GM12875 (cell line): ENCODE data around the gene SLC7A14.

Experiments
- H3K4me3 ChIP-seq: one replicate; pipeline ENCODE4 v1.5.1; 2011; ENCODE audit warnings: low read depth, low read length, control low read depth
- TF ChIP-seq, protein P1 (sequence below): IDR thresholded peaks from 2 replicates; pipeline ENCODE4 v1.5.1; 2011; ENCODE audit warnings: low read depth, mild to moderate bottlenecking, control low read depth, inconsistent platforms, low read length, moderate library complexity, borderline replicate concordance; ENCODE audit not compliant: insufficient read depth

Gene SLC7A14

DNA sequence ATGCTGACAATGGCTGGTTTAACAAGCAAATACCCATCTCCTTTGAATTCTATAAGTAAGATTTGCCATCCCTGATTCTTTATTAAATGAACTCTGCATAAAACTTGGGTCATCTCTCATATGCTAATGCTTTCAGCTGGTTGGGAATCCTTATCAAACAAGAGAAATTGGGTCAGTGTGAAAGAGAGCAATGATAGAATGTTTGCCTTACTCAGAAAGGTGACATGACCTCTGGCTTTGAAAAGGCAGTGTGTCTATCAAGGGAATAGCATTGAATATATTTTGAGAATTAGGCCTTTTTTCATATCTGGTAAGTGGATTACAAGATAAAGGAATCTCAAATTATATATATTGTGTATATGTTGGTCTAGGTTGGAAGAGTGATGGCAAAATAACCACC lies 8.7 kb upstream of the SLC7A14 start:
- H3K4me3 ChIP-seq: no peak overlapping the region
- TF ChIP-seq, protein P1, sequence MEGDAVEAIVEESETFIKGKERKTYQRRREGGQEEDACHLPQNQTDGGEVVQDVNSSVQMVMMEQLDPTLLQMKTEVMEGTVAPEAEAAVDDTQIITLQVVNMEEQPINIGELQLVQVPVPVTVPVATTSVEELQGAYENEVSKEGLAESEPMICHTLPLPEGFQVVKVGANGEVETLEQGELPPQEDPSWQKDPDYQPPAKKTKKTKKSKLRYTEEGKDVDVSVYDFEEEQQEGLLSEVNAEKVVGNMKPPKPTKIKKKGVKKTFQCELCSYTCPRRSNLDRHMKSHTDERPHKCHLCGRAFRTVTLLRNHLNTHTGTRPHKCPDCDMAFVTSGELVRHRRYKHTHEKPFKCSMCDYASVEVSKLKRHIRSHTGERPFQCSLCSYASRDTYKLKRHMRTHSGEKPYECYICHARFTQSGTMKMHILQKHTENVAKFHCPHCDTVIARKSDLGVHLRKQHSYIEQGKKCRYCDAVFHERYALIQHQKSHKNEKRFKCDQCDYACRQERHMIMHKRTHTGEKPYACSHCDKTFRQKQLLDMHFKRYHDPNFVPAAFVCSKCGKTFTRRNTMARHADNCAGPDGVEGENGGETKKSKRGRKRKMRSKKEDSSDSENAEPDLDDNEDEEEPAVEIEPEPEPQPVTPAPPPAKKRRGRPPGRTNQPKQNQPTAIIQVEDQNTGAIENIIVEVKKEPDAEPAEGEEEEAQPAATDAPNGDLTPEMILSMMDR: no peak

DNA sequence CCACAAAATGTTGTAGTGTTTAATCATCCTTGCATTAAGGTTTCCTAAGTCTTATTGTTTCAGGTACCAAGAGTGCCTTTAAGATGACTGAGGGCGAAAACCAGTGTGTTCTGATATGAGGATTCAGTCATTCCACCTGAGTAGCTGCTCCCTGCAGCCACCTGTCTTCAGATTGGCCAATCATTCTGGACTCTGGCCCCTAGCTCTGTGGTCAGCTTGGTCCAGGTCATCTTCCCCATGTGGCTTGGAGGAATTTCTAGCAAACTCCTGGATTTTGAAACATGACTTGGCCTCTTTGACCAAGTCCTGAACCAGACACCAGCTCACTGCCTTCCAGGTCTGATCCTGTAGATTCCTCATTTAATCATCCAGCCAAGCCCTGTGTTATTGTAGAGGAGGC lies 7.8 kb upstream of the SLC7A14 start:
- TF ChIP-seq, protein P1: no peak
- no peak overlapping the region for H3K4me3 ChIP-seq

DNA sequence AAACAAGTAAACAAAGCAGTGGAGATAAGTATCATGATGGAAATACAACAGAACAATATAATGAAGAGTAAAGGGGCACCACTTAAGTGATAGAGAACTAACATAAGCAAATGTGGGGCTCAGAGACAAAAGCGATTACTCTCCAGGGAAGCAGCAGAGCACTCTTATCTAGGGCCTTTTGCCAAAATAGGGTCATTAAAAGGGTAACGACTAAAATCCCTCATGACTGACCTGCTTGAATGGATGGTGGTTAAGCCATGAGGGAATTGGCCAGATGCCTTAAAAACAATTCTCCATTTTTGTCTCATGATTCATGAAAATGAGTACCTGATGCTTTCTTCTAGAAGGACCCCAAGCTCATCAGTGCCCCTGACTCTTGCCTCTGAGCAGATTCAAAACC lies 3.2 kb upstream of the SLC7A14 start:
- TF ChIP-seq, protein P1: no peak
- no peak overlapping the region for H3K4me3 ChIP-seq

DNA sequence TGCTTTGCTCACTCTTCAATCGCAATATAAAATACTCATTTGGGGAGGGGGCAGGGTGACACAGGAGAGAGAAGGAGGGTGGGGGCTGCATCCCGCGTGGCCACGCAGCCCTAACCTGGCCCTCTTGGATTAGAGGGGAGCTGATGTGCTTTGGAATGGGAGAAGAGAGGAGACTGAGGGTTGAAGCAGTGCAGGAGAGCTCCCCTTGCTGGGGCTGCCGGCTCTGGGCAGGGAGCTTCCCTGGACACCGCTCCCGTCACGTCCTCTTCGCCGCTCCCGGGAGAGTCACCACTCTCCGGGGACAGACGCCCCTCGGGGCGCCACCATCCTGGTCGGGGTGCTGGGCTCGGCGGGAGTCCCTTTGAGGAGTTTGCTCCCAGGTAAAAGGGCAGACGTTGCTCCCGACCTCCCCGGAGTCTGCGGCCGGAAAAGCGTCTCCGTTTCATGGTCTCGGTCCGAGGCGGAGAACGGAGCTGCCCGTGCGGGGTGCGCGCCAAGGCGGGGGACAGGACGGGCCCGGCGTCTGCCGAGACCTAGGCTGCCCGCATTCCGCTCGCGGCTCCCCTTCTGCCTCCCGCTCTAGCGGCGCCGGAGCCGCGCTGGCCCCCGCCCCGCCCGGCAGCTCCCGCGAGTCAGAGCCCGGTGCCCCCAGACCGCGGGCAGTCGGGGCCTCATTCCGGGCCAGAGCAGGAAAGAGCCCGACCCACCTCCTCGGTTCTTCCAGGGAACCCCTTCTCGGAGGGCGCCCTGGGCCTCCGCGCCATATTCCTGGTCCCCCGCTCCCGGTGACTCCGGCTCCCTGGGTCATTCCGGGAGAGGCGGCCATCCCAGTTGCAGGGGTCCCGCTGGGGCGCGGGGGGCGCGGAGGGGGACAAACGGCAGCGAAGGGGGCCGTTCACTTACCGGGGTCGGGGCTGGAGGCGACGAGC lies 603 bp downstream of the SLC7A14 start:
- TF ChIP-seq, protein P1: no peak
- no peak overlapping the region for H3K4me3 ChIP-seq

DNA sequence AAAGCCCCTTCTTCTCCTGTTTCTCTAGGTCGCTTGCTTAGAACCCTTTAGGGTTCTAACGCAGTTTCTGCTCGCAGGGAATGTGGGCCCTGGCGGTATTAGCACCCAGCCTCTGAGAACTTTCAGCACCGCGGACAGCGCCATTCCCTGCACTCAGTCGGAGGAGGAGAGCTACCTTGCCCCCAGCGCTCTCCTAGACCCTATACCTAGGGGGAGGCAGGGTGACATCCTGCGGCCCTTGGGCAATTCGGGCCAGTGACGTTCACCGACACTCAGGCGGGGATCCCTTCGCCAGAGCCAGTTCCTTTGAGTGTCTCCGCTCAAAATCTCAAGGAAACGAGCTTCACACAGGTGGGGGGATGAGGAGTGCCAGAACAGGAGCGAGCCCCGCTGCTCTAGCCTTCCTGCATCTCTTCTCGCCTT lies 1.3 kb downstream of the SLC7A14 start:
- TF ChIP-seq, protein P1: no peak
- no peak overlapping the region for H3K4me3 ChIP-seq

DNA sequence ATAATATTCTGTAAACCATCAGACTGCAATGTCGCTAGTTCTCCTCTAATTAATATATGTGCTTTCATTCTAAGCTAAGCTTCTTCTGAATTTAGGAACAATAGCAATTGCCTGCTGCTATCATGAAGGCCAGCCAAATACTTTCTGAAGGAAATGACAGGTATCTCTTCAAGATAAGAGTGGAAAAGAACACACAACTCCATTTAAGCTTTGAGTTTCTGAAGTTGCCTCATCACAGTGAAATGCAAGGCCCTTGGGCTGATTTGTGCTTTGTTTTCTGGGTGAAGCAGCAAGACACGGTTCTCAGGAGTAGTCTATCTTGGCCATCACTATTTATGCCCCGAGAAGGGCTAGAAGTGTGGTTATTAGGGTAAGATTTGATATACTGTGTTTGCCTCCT lies 6.2 kb downstream of the SLC7A14 start:
- TF ChIP-seq, protein P1: no peak
- no peak overlapping the region for H3K4me3 ChIP-seq
